ENCODE results near the gene DUOXA2. TPM values are rescaled to one million over a fixed set of nuclear protein-coding genes. Genes with fewer than 3 reads are reported as not detected.

Gene DUOXA2
- total RNA-seq, 2 donors from 2014 or later, result not detected

GRCh38 chr15:45143056-45143455 lies 28.9 kb downstream of the DUOXA2 start:
- no peak overlapping the region for H3K4me3 ChIP-seq
- no peaks in the 10 kb centered on the region for H3K4me1 ChIP-seq (ENCODE audit: control insufficient read depth in 1 of 2, low read depth in 2 of 2)
- TF ChIP-seq CTCF (IDR thresholded peaks at IDR 0.05), result no peak
- DNase-seq (ENCODE audit: low spot score) (no peak), ATAC-seq (ENCODE audit: insufficient number of reproducible peaks, low FRiP score, low read depth) (no peak)
- no peaks in the 10 kb centered on the region for H3K27me3 ChIP-seq (replicated peaks; ENCODE audit: insufficient read depth)
- no peaks in the 10 kb centered on the region for H3K36me3 ChIP-seq
- no peaks in the 10 kb centered on the region for H3K9me3 ChIP-seq
- no peak overlapping the region for H3K27ac ChIP-seq

GRCh38 chr15:45143946-45144345 lies 29.8 kb downstream of the DUOXA2 start:
- no peaks in the 10 kb centered on the region for H3K36me3 ChIP-seq
- no peak for DNase-seq (ENCODE audit: low spot score)
- no peak for TF ChIP-seq CTCF (IDR thresholded peaks at IDR 0.05)
- H3K9me3 ChIP-seq, result no peaks in the 10 kb centered on the region
- no peak overlapping the region for H3K27ac ChIP-seq
- ATAC-seq (ENCODE audit: insufficient number of reproducible peaks, low FRiP score, low read depth), result no peak
- no peaks in the 10 kb centered on the region for H3K27me3 ChIP-seq (replicated peaks; ENCODE audit: insufficient read depth)
- H3K4me1 ChIP-seq (ENCODE audit: control insufficient read depth in 1 of 2, low read depth in 2 of 2), result no peaks in the 10 kb centered on the region
- H3K4me3 ChIP-seq, result no peak overlapping the region

GRCh38 chr15:45144775-45145174 lies 30.6 kb downstream of the DUOXA2 start:
- Histone ChIP-seq H3K27ac (no peak overlapping the region), H3K9me3 (no peaks in the 10 kb centered on the region)
- DNase-seq (ENCODE audit: low spot score), result no peak

GRCh38 chr15:45146405-45146804 lies 32.3 kb downstream of the DUOXA2 start:
- H3K36me3 ChIP-seq, result no peaks in the 10 kb centered on the region
- H3K4me3 ChIP-seq, result no peak overlapping the region
- no peak overlapping the region for H3K27ac ChIP-seq
- DNase-seq (ENCODE audit: low spot score) (no peak), ATAC-seq (ENCODE audit: insufficient number of reproducible peaks, low FRiP score, low read depth) (no peak)
- H3K4me1 ChIP-seq (ENCODE audit: control insufficient read depth in 1 of 2, low read depth in 2 of 2), result no peaks in the 10 kb centered on the region
- H3K27me3 ChIP-seq (replicated peaks; ENCODE audit: insufficient read depth), result no peaks in the 10 kb centered on the region
- no peak for TF ChIP-seq CTCF (IDR thresholded peaks at IDR 0.05)
- no peaks in the 10 kb centered on the region for H3K9me3 ChIP-seq

More at GRCh38 chr15:45144775-45145174, 30.6 kb downstream of the DUOXA2 start:
- no peak for ATAC-seq (ENCODE audit: insufficient number of reproducible peaks, low FRiP score, low read depth)
- Histone ChIP-seq H3K4me1 (ENCODE audit: control insufficient read depth in 1 of 2, low read depth in 2 of 2) (no peaks in the 10 kb centered on the region), H3K36me3 (no peaks in the 10 kb centered on the region), H3K4me3 (no peak overlapping the region), H3K27me3 (replicated peaks; ENCODE audit: insufficient read depth) (no peaks in the 10 kb centered on the region)
- no peak for TF ChIP-seq CTCF (IDR thresholded peaks at IDR 0.05)

- H3K4me3 ChIP-seq, result no peak overlapping the region
- H3K36me3 ChIP-seq, result no peaks in the 10 kb centered on the region
- H3K9me3 ChIP-seq, result no peaks in the 10 kb centered on the region
- H3K27ac ChIP-seq, result no peak overlapping the region
- H3K27me3 ChIP-seq (replicated peaks; ENCODE audit: insufficient read depth), result no peaks in the 10 kb centered on the region
- DNase-seq (ENCODE audit: low spot score) (no peak), ATAC-seq (ENCODE audit: insufficient number of reproducible peaks, low FRiP score, low read depth) (no peak)
- no peak for TF ChIP-seq CTCF (IDR thresholded peaks at IDR 0.05)
- H3K4me1 ChIP-seq (ENCODE audit: control insufficient read depth in 1 of 2, low read depth in 2 of 2), result no peaks in the 10 kb centered on the region
These were observed 33.5 kb downstream of the DUOXA2 start for GRCh38 chr15:45147606-45148005.
